ENCODE measurements around the gene NFKB2. TPM values are rescaled to one million over a fixed set of nuclear protein-coding genes. Genes with fewer than 3 reads are reported as not detected.

The NFKB2 gene
- total RNA-seq, 2 donors from 2014 or later: 22.5 to 40.4 TPM

DNA sequence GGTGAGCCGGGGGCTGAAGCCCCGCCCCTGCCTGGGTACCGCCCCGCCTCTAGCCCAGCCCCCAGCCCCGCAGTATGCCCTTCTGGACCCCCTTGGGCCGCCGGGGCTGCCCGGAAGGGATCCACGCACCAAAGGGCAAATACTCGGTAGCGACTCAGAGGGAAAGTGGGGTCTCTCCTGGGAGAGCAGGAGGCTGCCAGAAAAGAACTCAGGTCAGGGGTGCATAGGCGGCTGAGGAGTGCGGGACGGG, 25.9 kb downstream of the NFKB2 start:
- peaks cover 26% of the 10 kb centered on the region for H3K4me1 ChIP-seq (replicated peaks)
- H3K27ac ChIP-seq: peak overlapping the region; percentile 83 to 86
- peak overlapping the region; percentile 62 to 73 for H3K4me3 ChIP-seq
- no peaks in the 10 kb centered on the region for H3K27me3 ChIP-seq (replicated peaks; ENCODE audit: insufficient read depth)
- TF ChIP-seq POLR2AphosphoS5 (IDR thresholded peaks at IDR 0.05): no peak
- no peak for TF ChIP-seq POLR2A (IDR thresholded peaks at IDR 0.05)
- no peak for TF ChIP-seq CTCF (IDR thresholded peaks at IDR 0.05)
- H3K36me3 ChIP-seq: peaks cover 0 to 8% of the 10 kb centered on the region in 2 donors
- no peaks in the 10 kb centered on the region for H3K9me3 ChIP-seq
- DNase-seq (ENCODE audit: low spot score): no peak
- 0% methylated on average over 14 of the region's 14 CpGs for WGBS
- intact Hi-C loops (cut with DNase I): loop anchor here (2.0 kb wide), 1 partner anchor 27 kb away; the partner anchor contains the start of gene NFKB2

DNA sequence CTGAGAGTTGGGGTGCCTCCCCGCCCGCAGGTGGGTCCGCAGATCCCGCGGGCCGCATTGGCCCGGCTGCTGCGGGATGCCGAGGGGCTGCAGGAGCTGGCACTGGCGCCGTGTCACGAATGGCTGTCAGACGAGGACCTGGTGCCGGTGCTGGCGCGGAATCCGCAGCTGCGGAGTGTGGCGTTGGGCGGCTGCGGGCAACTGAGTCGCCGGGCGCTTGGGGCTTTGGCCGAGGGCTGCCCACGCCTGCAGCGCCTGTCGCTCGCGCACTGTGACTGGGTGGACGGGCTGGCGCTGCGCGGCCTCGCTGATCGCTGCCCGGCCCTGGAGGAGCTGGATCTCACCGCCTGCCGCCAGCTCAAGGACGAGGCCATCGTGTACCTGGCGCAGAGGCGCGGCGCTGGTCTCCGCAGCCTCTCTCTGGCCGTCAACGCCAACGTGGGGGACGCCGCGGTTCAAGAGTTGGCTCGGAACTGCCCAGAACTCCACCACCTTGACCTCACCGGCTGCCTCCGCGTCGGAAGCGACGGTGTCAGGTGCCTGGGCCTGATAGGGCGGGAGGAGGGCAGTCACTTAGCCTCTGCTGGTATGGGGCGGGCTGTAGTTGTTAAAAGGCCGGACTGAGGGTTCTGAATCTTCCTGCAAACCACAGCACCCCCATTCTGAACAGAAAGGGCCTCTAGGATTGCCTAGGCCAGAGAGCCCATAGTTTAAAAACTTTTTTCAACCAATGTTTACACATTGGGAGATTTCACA, 26.4 kb downstream of the NFKB2 start:
- intact Hi-C loops (cut with DNase I): loop anchor here (2.0 kb wide), 1 partner anchor 27 kb away; the partner anchor contains the start of gene NFKB2
- no peaks in the 10 kb centered on the region for H3K9me3 ChIP-seq
- H3K4me3 ChIP-seq: peak overlapping the region; percentile 62 to 73
- H3K27me3 ChIP-seq (replicated peaks; ENCODE audit: insufficient read depth): no peaks in the 10 kb centered on the region
- 2% methylated on average over 26 of the region's 62 CpGs for WGBS
- no peak for TF ChIP-seq CTCF (IDR thresholded peaks at IDR 0.05)
- TF ChIP-seq POLR2A (IDR thresholded peaks at IDR 0.05): no peak
- no peak for TF ChIP-seq POLR2AphosphoS5 (IDR thresholded peaks at IDR 0.05)
- H3K36me3 ChIP-seq: peaks cover 0 to 8% of the 10 kb centered on the region in 2 donors
- no peak for DNase-seq (ENCODE audit: low spot score)
- H3K27ac ChIP-seq: peak overlapping the region; percentile 83 to 86
- peaks cover 26% of the 10 kb centered on the region for H3K4me1 ChIP-seq (replicated peaks)

GRCh38 chr10:102422545-102423129, 27.1 kb downstream of the NFKB2 start:
- DNase-seq (ENCODE audit: low spot score): peak; percentile 71
- intact Hi-C loops (cut with DNase I): no loop called here
- Histone ChIP-seq H3K27me3 (replicated peaks; ENCODE audit: insufficient read depth) (no peaks in the 10 kb centered on the region), H3K4me1 (replicated peaks) (peaks cover 26% of the 10 kb centered on the region), H3K36me3 (peaks cover 0 to 8% of the 10 kb centered on the region in 2 donors), H3K27ac (peak overlapping the region; percentile 83 to 86), H3K4me3 (peak overlapping the region; percentile 62 to 73), H3K9me3 (no peaks in the 10 kb centered on the region)
- 0% methylated on average over 11 of the region's 28 CpGs for WGBS
- peak; percentile 78 for TF ChIP-seq POLR2AphosphoS5 (IDR thresholded peaks at IDR 0.05)
- TF ChIP-seq CTCF (IDR thresholded peaks at IDR 0.05): peak; percentile 60 to 88 (median 72)
- TF ChIP-seq POLR2A (IDR thresholded peaks at IDR 0.05): no peak

- H3K27ac ChIP-seq: no peak overlapping the region
- H3K4me1 ChIP-seq (replicated peaks): peaks cover 26% of the 10 kb centered on the region
- no peaks in the 10 kb centered on the region for H3K9me3 ChIP-seq
- DNase-seq (ENCODE audit: low spot score): no peak
- 84% methylated on average over 13 of the region's 13 CpGs for WGBS
- H3K4me3 ChIP-seq: no peak overlapping the region
- peaks cover 0 to 8% of the 10 kb centered on the region in 2 donors for H3K36me3 ChIP-seq
- no peaks in the 10 kb centered on the region for H3K27me3 ChIP-seq (replicated peaks; ENCODE audit: insufficient read depth)
- intact Hi-C loops (cut with DNase I): no loop called here
- TF ChIP-seq POLR2AphosphoS5 (IDR thresholded peaks at IDR 0.05) (no peak), POLR2A (IDR thresholded peaks at IDR 0.05) (no peak), CTCF (IDR thresholded peaks at IDR 0.05) (no peak)
Measured at GRCh38 chr10:102423372-102423968, 28.0 kb downstream of the NFKB2 start.
